Measurements from ENCODE around the gene HIC2.
"Not testable (repeated sequence)": the region's sequence is repeated elsewhere in the genome, so short reads cannot be mapped to it uniquely, and the experiment has no call there.

Gene HIC2

GRCh38 chr22:21417227-21417746 lies at the start of gene HIC2:
Gene HIC2, plus strand, starts transcription at chr22:21417371. Its CDS starts 25,461 bp downstream, at chr22:21442832.
- peak; percentile 83 for ATAC-seq

GRCh38 chr22:21368603-21369310 lies 48.4 kb upstream of the HIC2 start:
- not testable (repeated sequence) for ATAC-seq

GRCh38 chr22:21375880-21376279 lies 41.3 kb upstream of the HIC2 start:
- 0 out of 3 replicates have a peak, but pooled peaks have one; percentile 24 for ATAC-seq

GRCh38 chr22:21383701-21384467 lies 33.3 kb upstream of the HIC2 start, which contains the start of gene RIMBP3B:
Gene RIMBP3B, plus strand, starts transcription at chr22:21383751. Its CDS starts 108 bp downstream, at chr22:21383859.
- ATAC-seq: peak; percentile 82

- ATAC-seq: peak; percentile 68
Measured at GRCh38 chr22:21384468-21385357, 32.5 kb upstream of the HIC2 start.

GRCh38 chr22:21389480-21389879 lies 27.7 kb upstream of the HIC2 start:
- ATAC-seq: not testable (repeated sequence)

GRCh38 chr22:21390013-21390412 lies 27.2 kb upstream of the HIC2 start:
- peak; percentile 46; the same call in 1 of the 3 replicates for ATAC-seq

GRCh38 chr22:21394613-21395012 lies 22.6 kb upstream of the HIC2 start:
- ATAC-seq: not testable (repeated sequence)

- ATAC-seq: not testable (repeated sequence)
Measured at GRCh38 chr22:21401197-21401969, 15.8 kb upstream of the HIC2 start.

GRCh38 chr22:21402763-21403314 lies 14.3 kb upstream of the HIC2 start:
- not testable (repeated sequence) for ATAC-seq

- ATAC-seq: not testable (repeated sequence)
Measured at GRCh38 chr22:21407139-21407538, 10.0 kb upstream of the HIC2 start.

GRCh38 chr22:21407792-21408191 lies 9.4 kb upstream of the HIC2 start:
- not testable (repeated sequence) for ATAC-seq

GRCh38 chr22:21416375-21416774 lies 796 bp upstream of the HIC2 start:
- ATAC-seq: not testable (repeated sequence)

- ATAC-seq: peak; percentile 20
Measured at GRCh38 chr22:21417853-21418252, 682 bp downstream of the HIC2 start.

- ATAC-seq: not testable (repeated sequence)
Measured at GRCh38 chr22:21418974-21419638, 1.9 kb downstream of the HIC2 start.

GRCh38 chr22:21420180-21420763 lies 3.1 kb downstream of the HIC2 start:
- ATAC-seq: peak; percentile 81

GRCh38 chr22:21424084-21424709 lies 7.0 kb downstream of the HIC2 start:
- ATAC-seq: not testable (repeated sequence)

GRCh38 chr22:21434378-21435233 lies 17.4 kb downstream of the HIC2 start:
- not testable (repeated sequence) for ATAC-seq
